Head of caudate nucleus (tissue), 42 donors: ENCODE results near the gene PTPN1.
A peak's percentile ranks its signal among the peaks of the same experiment; 100 is the strongest.
"Not testable (repeated sequence)": the region's sequence is repeated elsewhere in the genome, so short reads cannot be mapped to it uniquely, and the experiment has no call there.

Experiments
- DNase-seq, 42 donors: peaks; one replicate each; pipeline versions ENCODE4 v3.0.0 to v3.0.0-alpha.2; 2020 to 2021; ENCODE audit warnings: mixed read lengths in 7 of 42
- intact Hi-C: fragments of 100-400 bp; cut with DNase I; formaldehyde crosslinking; loops from one replicate; pipeline ENCODE4 v1.15.0; 2022

The PTPN1 gene

DNA sequence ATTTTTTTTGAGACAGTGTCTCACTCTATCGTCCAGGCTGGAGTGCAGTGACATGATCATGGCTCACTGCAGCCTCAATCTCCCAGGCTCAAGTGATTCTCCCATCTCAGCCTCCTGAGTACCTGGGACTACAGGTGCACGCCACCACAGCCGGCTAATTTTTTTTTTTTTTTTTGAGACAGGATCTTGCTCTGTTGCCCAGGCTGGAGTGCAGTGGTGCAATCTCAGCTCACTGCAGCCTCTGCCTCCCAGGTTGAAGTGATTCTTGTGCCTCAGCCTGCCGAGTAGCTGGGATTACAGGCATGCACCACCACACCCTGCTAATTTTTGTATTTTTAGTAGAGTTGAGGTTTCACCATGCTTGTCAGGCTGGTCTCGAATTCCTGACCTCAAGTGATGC is 2.4 kb upstream of the PTPN1 start:
- intact Hi-C loops, result not testable (repeated sequence)

GRCh38 chr20:50508171-50508755 is 1.9 kb upstream of the PTPN1 start:
- intact Hi-C loops, result no loop called here
- DNase-seq, result no peak

More for the DNA sequence above, 2.4 kb upstream of the PTPN1 start:
- DNase-seq, result not testable (repeated sequence)

- DNase-seq, result peak in 14 of 42 donors; percentile 5 to 46 (median 20)
- intact Hi-C loops, result loop anchor here (5.0 kb wide), 1 partner anchor 66 kb away; no protein-coding TSS in a partner anchor
Observed at GRCh38 chr20:50510706-50511542, 741 bp downstream of the PTPN1 start.

DNA sequence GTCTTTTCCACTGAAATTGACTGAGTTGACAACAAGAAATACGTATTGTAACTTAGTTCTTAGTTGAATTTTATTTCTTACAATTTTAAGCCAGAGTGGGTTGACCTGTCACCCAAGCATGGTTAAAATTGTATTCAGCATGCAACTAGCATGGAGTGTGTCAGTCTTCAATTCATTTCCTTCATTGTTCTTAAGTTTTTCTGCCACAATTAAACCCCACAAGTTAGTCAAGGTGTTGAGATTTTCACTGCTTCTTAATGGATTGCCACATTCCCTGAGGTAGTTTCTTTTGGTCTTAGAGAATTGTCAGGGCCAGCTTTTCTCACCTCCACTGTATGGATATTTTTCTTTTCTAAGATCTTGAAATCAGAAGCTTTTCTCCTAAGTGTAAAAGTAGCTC is 2.1 kb downstream of the PTPN1 start:
- DNase-seq, result no peak
- intact Hi-C loops, result loop anchor here (5.0 kb wide), 1 partner anchor 65 kb away; no protein-coding TSS in a partner anchor

- no peak for DNase-seq
- intact Hi-C loops, result loop anchor here (5.0 kb wide), 1 partner anchor 64 kb away; no protein-coding TSS in a partner anchor
Observed at GRCh38 chr20:50513169-50514034, 3.2 kb downstream of the PTPN1 start.

DNA sequence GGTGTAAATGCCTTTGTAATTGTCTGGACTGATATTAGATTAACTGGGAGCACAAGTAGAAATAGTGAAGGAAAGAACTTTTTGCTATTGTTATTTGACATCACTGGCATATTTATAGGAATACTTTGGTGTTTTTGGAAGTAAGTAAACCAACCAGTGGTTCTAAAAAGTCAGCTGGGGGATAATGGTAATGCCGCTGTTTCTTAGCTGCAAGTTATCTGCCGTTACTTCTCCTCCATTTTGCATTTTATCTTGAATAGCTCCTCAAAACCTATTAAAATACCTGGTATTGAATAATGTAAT is 3.8 kb downstream of the PTPN1 start:
- no peak for DNase-seq
- intact Hi-C loops, result loop anchor here (5.0 kb wide), 1 partner anchor 63 kb away; no protein-coding TSS in a partner anchor

DNA sequence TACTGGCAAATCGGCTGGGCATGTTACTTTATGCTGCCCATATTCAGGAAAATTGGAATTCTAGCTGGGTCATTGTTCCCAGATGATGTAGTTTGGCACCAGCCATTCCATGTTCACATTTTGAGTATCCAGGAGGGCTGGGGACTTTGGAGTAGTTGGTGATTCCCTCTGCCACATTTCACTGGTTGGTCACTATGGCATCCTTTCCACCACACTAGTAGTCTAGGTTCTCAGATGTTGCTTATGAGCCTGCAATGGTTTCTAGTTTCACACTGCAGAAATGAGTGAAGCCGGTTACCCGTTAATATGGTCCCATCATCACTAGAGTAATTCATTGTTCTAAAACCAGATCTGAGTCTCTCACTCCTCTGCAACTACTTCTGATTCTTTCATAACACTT is 4.6 kb downstream of the PTPN1 start:
- no peak for DNase-seq

DNA sequence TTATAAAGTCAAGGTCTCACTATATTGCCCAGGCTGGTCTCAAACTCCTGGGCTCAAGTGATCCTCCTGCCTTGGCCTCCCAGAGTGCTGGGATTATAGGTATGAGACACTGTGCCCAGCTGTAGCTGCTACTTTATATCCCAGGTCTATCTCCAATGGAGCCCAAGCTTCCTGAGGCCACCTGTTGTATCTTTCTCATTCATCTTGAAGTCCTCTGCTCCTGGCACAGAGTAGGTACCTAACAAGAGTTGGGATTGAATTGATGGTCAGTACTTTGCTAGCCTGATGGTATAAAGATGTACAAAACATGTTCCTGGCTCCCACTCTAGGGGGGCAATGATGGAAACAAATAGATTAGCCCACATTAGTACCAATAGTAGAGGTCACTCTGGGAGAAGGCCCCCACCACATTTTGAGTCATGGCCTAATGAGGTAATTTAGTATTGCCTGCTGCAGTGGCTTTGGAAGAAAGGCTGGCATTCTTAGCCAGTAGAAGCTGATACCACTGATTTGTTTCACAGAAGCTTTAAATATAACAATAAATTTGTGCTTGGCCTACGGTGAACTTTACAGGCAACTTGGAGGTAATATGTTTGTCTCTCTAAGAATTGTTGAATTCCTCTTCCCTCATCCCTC is 5.4 kb downstream of the PTPN1 start:
- DNase-seq, result no peak
- intact Hi-C loops, result no loop called here

More for the DNA sequence above, 4.6 kb downstream of the PTPN1 start:
- intact Hi-C loops, result loop anchor here (5.0 kb wide), 1 partner anchor 63 kb away; no protein-coding TSS in a partner anchor

- intact Hi-C loops, result no loop called here
- no peak for DNase-seq
Observed at GRCh38 chr20:50516180-50516934, 6.2 kb downstream of the PTPN1 start.

- no peak for DNase-seq
- intact Hi-C loops, result no loop called here
Observed at GRCh38 chr20:50516935-50517816, 7.0 kb downstream of the PTPN1 start.

- intact Hi-C loops, result no loop called here
- no peak for DNase-seq
Observed at GRCh38 chr20:50517817-50518154, 7.6 kb downstream of the PTPN1 start.

- DNase-seq, result no peak
- intact Hi-C loops, result no loop called here
Observed at GRCh38 chr20:50518270-50518721, 8.1 kb downstream of the PTPN1 start.

DNA sequence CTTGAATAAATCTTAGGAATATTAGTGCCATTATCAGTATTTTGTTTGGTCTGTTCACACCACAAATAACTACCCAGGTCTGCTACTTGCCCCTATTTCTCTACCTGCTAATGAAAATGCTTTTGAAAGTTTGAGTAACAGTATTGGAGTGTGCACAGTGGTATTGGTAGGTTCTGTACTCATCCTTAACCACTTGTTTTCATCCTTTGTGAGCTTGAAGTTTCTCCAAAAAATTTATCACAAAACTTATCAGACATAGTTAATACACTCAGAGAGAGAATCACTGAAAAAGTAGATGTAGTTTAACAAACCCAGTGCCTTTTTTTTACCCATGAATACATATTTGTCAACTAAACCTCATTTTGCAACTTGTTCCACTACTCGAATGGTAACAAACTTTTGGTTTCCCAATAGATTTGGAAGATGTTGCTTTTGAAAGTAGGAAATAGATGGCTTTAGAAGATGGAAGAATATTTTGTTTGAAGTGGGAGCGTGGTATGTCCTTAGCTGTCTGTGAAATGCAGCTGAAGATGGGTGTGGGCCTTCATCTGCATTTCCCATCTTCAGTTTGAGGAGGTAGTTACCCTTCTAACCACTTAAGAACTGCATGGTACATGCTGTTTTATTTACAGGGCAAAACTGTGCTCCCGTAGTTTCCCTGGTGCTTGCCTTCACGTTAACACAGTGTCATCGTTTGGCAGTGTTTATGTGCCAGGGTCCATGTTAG is 9.0 kb downstream of the PTPN1 start:
- intact Hi-C loops, result no loop called here
- no peak for DNase-seq

DNA sequence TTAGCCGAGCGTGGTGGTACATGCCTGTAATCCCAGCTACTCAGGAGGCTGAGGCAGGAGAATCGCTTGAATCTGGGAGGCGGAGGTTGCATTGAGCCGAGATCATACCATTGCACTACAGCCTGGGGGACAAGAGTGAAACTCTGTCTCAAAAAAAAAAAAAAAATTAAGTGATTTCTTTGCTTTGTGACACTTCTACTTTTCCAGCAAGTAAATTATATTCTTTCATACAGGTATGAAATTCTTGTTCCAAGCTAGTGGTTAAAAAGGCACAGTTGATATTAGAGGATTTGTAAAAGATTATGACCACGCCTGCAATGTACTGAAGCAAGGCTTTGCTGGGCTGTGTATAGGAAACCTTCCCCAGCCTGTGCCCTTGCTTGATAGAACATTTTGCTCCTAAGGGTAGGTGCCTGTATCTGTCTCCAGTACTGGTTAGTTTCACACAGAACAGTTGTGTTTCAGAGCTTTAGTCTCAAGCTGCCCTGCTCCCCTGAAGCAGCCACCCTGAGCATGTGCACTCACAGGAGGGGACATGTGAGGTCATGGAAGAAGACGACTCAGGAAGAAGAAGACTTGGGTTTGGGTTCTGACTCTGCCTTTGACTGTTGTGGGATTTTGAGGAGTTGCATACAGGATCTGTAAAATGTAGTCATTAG is 10.2 kb downstream of the PTPN1 start:
- intact Hi-C loops, result no loop called here

GRCh38 chr20:50521221-50522052 is 11.3 kb downstream of the PTPN1 start:
- intact Hi-C loops, result no loop called here
- no peak for DNase-seq

More for the DNA sequence above, 10.2 kb downstream of the PTPN1 start:
- no peak for DNase-seq
